ENCODE results near the gene PAK1.

Gene PAK1

DNA sequence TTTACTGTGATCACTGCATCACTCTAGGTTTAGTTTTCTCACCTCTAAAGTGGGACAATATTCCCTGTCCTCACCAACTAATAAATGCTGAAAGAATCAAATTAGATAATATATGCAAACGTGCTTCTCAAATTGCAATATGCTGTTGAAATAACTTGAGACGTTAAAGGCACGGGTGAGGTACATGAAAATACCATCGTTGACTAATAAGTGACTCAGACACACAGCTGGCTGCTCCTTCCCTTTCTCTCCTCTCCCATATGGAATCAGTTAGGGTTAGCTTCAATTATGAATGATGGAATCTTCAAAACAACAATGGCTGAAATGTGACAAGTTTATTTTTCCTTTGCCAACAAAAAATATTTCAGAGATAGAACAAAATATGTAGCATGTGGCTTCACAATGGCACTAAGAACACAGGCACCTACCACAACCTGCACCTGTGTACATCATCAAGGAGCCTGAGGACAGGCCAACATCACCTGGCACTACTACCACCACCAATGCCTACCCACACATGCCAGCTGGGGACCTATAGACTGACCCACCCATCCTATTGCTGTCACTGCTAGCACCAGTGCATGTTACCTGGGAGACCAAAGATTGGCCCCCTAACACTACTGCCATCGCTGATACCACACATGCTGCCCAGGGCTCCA, 186.2 kb downstream of the PAK1 start:
- Histone ChIP-seq H3K9me3 (ENCODE audit: control insufficient read depth, low read length) (no peaks in the 10 kb centered on the region), H3K36me3 (ENCODE audit: control insufficient read depth, insufficient read depth, low read length) (no peaks in the 10 kb centered on the region), H3K4me1 (ENCODE audit: control insufficient read depth, insufficient read depth, low read length) (no peaks in the 10 kb centered on the region), H3K27me3 (ENCODE audit: control insufficient read depth, insufficient read depth, low read length) (no peaks in the 10 kb centered on the region), H3K4me3 (ENCODE audit: low read length) (no peak overlapping the region), H3K9ac (ENCODE audit: low read length) (no peak overlapping the region)

- Histone ChIP-seq H3K27me3 (ENCODE audit: control insufficient read depth, insufficient read depth, low read length) (no peaks in the 10 kb centered on the region), H3K4me1 (ENCODE audit: control insufficient read depth, insufficient read depth, low read length) (no peaks in the 10 kb centered on the region), H3K36me3 (ENCODE audit: control insufficient read depth, insufficient read depth, low read length) (no peaks in the 10 kb centered on the region), H3K4me3 (ENCODE audit: low read length) (no peak overlapping the region), H3K9me3 (ENCODE audit: control insufficient read depth, low read length) (no peaks in the 10 kb centered on the region), H3K9ac (ENCODE audit: low read length) (no peak overlapping the region)
These were observed 186.8 kb downstream of the PAK1 start for GRCh38 chr11:77287136-77287535.

DNA sequence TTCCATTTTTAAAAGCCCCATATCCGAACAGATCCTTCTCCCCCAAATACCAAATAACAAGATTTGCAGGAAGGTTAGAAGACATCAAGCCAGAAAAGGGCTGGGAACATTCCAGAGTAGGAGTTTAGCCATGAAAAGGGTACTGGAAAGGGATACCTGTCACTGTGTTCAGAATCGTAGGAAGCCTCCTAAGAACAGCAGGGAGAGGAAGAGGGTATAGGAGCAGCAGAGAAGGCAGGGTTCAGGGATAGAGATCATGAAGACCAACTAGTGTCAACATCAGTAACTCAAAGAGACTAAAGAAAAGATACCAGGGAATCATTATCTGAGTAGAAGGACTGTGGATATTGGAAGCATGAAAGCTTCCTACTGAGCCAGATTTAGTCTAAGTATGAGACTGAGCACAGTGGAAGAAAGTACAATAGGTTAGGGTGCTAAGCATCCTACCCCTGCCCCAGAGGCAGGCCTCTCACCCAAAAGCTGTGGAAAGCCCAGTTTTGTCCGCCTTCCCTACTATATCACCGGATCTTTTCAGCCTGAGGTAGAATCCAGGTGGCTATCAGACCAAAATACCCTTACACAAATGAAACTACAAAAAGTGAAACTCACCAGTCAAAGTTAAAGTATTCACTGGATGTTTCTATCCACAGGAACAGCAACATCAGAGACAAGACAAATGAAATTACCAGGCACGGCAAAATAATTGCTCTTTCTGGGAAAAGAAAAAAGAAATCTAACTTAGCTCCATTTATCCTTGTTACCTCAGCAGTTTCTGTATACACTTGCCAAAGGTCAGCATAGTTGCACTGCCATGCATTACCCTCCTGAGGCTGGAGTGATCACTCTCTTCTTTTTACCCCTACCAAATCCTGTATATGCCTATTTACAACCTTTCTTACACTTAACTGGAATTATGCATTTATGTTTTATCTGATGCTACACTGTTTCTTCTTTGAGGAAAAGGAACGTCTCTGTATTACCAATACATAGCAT, 189.1 kb downstream of the PAK1 start:
- Histone ChIP-seq H3K36me3 (ENCODE audit: control insufficient read depth, insufficient read depth, low read length) (no peaks in the 10 kb centered on the region), H3K9ac (ENCODE audit: low read length) (no peak overlapping the region), H3K4me3 (ENCODE audit: low read length) (no peak overlapping the region)

DNA sequence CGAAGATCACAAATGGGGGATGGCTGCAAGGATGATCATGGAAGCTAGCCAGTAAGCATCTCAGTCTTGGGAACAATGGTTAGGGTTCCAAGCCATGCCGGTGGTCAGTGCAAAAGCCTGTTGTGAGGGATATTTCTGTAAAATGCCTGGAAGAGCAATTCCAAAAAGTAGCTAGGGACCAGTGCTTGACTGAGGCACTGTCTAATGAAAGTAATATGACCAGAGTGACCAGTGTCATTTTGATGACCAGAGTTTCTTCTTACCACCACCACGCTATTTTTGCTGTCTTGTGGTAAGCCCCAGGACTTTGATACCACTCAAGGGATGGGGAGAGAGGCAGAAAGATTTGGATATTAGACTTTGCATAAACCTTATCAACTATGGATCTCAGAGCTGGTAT, 190.8 kb downstream of the PAK1 start:
- no peaks in the 10 kb centered on the region for H3K9me3 ChIP-seq (ENCODE audit: control insufficient read depth, low read length)
- no peaks in the 10 kb centered on the region for H3K36me3 ChIP-seq (ENCODE audit: control insufficient read depth, insufficient read depth, low read length)
- H3K4me3 ChIP-seq (ENCODE audit: low read length): no peak overlapping the region
- peaks cover 3% of the 10 kb centered on the region for H3K4me1 ChIP-seq (ENCODE audit: control insufficient read depth, insufficient read depth, low read length)
- no peaks in the 10 kb centered on the region for H3K27me3 ChIP-seq (ENCODE audit: control insufficient read depth, insufficient read depth, low read length)
- H3K9ac ChIP-seq (ENCODE audit: low read length): no peak overlapping the region

More for the DNA sequence above, 189.1 kb downstream of the PAK1 start:
- Histone ChIP-seq H3K9me3 (ENCODE audit: control insufficient read depth, low read length) (no peaks in the 10 kb centered on the region), H3K27me3 (ENCODE audit: control insufficient read depth, insufficient read depth, low read length) (no peaks in the 10 kb centered on the region), H3K4me1 (ENCODE audit: control insufficient read depth, insufficient read depth, low read length) (no peaks in the 10 kb centered on the region)

DNA sequence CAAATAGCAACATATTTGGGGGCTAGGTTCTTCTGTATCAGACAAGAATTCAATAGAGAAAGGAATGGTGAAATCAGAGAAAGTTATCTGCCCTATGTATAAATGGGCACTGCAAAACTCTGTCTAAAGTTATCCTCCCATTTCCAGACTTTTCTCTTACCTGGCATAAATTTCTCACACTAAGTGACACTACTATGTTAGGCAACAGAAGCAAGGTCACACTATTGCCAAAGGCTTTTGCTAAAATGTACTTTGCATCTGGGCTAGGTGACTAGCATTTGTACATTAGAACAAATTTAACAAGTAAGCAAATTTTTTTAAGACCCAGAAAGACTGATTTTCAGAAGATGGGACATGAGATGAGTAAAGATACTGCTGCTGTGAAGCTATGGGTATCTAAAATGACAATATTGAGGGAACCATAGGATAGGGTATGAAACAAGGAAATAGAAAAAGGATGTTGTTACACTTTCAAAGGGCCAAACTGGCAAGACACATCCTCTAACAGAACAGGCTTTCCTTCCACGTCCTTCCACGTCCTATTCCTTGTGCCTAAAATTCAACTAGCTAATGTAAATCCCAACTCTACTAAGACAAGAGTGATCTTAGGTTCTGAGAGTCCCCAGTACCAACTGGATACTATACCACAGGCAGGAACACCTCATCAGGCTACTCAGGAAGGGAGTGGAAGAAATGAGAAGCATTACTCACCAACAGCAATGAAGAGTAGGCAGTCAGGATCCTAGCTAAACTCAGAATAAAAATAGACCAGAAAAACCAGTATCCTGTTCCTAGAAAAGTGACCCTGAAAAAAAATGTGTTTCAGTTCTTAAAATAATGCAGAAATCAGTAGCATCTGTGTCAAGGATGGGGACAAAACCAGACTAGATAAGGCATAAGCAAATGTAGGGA, 195.0 kb downstream of the PAK1 start:
- H3K4me1 ChIP-seq (ENCODE audit: control insufficient read depth, insufficient read depth, low read length): peaks cover 3% of the 10 kb centered on the region
- H3K9me3 ChIP-seq (ENCODE audit: control insufficient read depth, low read length): no peaks in the 10 kb centered on the region
- H3K36me3 ChIP-seq (ENCODE audit: control insufficient read depth, insufficient read depth, low read length): no peaks in the 10 kb centered on the region
- H3K9ac ChIP-seq (ENCODE audit: low read length): no peak overlapping the region
- no peaks in the 10 kb centered on the region for H3K27me3 ChIP-seq (ENCODE audit: control insufficient read depth, insufficient read depth, low read length)
- H3K4me3 ChIP-seq (ENCODE audit: low read length): no peak overlapping the region

DNA sequence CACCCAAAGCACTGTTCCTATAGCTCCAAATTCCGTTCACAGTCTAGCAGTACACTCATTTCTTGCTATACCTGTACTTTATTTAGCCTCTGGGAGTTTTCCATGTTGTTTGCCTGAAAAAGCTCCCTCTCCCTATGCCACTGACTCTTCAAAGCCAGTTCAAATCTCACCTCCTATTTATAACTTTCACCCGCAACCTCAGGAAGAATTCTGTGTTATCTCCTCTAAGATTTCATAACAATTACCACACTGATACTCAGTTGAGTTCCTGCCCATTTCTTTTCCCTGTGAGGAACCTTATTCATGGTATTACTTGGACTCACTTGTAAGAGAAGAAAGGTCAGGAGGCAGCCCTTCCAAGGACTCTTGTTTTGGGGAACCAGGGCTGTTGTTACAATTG, 197.6 kb downstream of the PAK1 start:
- H3K9ac ChIP-seq (ENCODE audit: low read length): no peak overlapping the region
- H3K4me3 ChIP-seq (ENCODE audit: low read length): no peak overlapping the region
- H3K4me1 ChIP-seq (ENCODE audit: control insufficient read depth, insufficient read depth, low read length): peaks cover 3% of the 10 kb centered on the region
- no peaks in the 10 kb centered on the region for H3K9me3 ChIP-seq (ENCODE audit: control insufficient read depth, low read length)
- H3K36me3 ChIP-seq (ENCODE audit: control insufficient read depth, insufficient read depth, low read length): no peaks in the 10 kb centered on the region
- H3K27me3 ChIP-seq (ENCODE audit: control insufficient read depth, insufficient read depth, low read length): no peaks in the 10 kb centered on the region

Data from mucosa of stomach (tissue), 1 donor.